DMS 273 treated with DMSO at 0.1 percent for 48 hours (cell line): Measurements from ENCODE around the gene DDAH1.
"Not testable (repeated sequence)": the region's sequence is repeated elsewhere in the genome, so short reads cannot be mapped to it uniquely, and the experiment has no call there.

ENCODE experiments used
- DNase-seq: peaks from one replicate; lab custom pipeline; 2025; lab: John Stamatoyannopoulos, UW

Gene DDAH1

GRCh38 chr1:85465099-85465785, at the start of gene DDAH1:
Gene DDAH1, minus strand, starts transcription at chr1:85465159. Its CDS starts 114 bp downstream, at chr1:85465045.
- peak; percentile 7 for DNase-seq

GRCh38 chr1:85513998-85514397, 49.0 kb upstream of the DDAH1 start:
- DNase-seq: not testable (repeated sequence)

- DNase-seq: no peak
These were observed 39.5 kb upstream of the DDAH1 start for GRCh38 chr1:85504417-85504816.

DNA sequence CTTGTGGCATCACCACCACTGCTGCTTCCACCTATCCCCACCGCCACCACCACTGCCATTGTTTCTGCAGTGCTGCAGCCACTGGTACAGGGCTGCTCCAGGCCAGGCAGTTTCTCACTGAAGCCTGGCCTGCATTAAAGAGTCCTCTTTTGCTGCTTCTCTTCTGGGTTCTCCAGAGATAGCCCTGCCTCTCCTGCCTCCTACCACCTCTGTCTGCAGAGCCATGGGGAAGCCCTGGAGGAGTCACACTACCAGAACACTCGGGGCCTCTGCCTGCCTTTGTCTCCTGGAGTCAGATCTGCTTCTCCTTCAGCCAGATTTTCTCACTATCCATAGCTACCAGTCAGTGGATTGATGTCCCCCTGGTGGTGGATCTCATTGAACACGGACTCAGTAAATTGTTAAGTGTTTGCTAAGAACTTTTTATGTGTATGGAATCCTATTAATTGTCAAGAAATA, 37.7 kb upstream of the DDAH1 start:
- DNase-seq: no peak

- DNase-seq: no peak
These were observed 37.2 kb upstream of the DDAH1 start for GRCh38 chr1:85502171-85502570.

DNA sequence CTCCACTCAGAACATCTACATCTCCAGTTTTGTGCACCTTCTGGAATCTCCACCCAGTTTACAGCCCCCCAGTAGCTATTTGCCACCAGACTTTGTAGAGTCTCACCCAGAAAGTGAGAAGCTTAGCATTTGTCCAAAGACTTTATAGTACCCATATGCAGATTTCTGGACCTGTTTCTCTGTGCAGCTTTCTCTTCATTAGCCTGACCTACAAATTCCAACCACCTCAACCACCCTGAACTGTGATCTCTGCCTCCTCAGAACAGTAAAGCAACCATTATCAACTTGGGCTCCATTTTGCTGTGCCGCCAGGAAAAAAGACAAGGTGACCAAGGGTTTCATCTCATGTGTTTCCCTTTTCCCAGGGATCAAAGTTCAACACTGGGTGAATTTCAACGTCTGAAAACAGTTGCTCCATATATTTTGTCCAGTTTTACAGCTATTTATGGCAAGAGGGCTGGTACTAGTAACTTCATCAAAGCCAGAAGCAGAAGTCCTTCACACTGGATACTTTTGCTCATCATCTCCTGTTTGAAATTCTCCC, 36.5 kb upstream of the DDAH1 start:
- DNase-seq: no peak

DNA sequence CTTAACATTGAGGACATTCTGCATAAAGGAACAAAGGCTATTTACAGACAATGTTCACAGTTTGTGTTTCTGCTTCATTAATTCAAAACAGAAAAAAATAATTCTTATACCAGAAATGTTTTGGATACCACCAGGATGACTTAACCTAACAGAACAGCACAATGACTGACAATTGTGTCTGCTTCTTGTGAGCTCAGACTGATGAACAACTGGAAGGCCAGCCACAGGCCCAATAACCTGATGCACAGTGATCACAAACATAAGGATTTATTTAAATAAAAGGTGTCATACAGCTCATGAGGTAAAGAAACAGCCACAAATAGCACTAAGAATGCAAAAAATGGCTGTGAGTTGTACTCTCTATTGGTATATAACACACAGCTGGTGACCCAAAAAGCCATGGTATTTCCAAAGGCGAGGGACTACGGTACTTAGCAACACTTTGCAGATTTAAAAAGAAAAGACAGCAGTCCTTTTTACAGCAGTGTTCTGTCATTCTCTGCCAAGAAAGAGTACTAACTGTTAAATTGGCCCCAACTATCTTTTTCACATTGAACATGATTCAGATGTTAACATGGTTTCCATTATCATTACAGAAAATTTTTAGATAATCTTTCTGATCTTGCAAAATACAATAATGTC, 32.1 kb upstream of the DDAH1 start:
- DNase-seq: no peak

- peak; percentile 26 for DNase-seq
These were observed 30.6 kb upstream of the DDAH1 start for GRCh38 chr1:85495556-85495955.

GRCh38 chr1:85494904-85495266, 29.9 kb upstream of the DDAH1 start:
- DNase-seq: no peak

DNA sequence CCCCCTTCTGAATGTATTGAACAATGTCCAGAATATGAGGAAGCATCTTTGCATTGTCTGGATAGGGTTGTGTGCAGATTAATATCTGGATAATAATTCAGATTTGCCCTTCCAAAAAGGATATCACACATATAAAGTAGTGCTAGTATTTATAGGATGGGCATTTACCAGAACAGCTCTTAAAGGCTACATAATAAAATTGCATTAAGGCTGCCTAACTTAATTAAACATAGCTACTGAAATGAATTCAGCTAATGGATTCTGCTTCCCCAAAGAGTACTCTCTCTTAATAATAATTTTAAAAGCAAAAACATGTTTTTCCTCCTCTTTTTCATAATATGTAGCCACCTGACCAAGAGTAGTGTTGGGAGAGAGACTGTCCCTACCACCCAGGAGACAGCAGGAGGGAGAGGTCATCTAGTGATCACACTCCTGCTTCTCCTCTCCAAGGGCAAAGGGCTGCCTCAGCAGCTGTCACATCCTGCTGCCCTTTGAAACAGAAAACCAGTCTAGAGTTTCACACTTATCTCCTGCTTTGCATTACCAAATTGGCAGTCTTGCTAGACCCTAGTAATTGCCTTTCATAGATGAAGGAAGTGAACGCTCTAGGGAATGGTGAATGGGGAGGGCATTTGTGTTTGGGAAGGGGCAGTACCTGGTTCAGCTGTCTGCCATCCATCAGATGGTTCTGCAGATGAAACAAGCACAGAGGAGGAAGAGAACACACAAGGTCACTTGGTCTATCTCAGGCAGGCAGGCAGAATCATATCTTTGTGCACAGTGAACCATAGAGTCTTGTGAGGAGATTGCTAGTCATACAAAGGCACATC, 29.3 kb upstream of the DDAH1 start:
- DNase-seq: peak; percentile 52

DNA sequence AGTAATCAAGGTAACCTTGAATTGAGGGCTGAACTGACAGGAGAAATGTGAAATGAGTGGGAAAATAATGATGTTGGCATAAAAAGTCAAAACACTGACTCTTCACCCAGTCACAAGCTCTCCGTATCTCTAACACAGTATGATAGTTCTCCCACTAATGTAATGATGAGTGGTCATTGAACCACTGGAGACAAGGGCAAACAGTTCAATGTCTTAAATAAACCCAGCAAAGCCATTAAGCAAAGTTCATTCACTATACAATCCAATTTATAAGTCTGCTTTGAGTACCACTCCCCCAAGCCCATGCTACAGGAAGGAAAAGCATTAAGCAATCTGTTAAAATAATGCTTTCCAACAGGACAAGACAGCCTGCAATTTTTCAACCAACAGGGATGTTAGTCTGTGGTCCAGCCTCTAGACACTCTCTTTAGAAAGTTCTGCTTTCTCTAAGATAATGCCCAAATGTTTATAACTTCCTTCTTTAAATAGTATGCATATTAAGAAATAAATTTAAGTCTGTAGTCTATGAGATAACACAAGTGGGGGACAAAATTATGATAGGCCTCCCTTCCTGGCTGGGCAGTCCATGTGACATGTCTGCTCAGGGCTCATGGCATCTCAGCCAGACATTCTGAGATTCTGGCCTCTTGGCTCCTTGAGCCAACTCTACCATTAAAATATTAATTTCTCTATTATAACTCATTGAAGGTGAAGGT, 25.5 kb upstream of the DDAH1 start:
- no peak for DNase-seq

DNA sequence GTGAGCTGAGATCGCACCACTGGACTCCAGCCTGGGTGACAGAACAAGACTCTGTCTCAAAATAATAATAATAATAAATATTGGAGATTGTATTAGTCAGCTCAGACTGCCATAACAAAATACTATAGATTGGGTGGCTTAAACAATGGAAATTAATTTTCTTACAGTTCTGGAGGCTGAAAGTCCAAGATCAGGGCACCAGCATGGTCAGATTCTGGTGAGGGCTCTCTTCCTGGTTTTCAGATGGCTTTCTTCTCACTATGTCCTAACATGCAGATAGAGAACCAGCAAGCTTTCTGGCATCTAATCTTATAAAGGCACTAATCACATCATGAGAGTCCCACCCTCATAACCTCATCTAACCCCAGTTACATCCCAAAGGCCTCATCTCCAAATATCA, 23.2 kb upstream of the DDAH1 start:
- DNase-seq: no peak

DNA sequence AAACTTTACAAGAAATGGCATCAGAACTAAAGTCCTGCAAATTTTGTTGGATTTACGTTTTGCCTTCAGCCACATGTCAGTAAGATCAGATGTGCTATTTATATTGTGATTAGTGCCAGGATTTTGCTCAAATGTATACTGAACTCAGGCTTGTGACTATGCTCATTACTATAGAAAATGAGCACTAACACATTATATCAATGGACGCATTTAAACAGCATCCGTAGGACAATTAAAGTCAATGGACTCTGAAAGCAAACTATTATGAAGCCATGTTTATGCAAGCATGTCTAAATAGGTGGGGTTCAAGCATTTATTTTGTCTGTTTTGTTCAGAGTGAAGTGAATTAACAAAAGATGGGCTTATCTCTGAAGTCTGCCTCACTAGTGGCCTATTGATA, 20.6 kb upstream of the DDAH1 start:
- no peak for DNase-seq

- DNase-seq: no peak
These were observed 19.8 kb upstream of the DDAH1 start for GRCh38 chr1:85484716-85485115.

DNA sequence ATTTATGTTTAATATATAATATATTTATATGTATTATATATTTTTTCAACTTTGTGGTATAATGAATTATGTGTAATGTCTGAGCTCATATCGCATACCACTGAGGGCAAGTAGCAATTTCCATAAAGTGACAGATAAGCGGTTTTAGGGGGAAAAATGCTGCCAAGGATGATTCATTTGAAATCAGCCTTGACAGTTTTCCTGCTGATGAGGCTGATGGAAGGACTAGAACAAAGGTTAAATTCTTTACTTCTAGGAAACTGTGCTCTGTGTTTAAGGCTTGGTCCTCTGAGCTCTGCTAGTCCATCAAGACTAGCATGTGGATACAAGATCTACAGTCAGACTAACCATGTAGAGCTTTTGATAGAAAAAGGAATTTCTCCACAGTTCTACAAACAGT, 19.3 kb upstream of the DDAH1 start:
- DNase-seq: no peak

DNA sequence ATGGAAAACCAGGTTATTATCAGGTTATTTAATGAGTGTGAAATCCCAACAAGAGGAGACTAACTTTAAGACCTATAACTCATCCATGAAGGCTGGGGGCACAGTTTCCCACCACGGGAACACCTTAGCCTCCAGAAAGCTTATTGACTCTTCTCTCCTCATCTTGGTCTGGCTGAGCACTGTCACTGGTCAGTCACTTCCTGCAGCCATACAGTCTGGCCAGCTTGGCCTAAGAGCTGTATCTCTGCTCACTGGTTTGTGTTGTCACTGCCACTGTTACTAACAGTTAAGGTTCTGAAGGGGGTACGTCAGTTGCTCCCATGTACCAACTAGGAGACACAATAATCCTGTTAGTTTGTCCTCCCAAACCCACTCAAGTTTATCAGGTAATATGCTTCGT, 16.7 kb upstream of the DDAH1 start:
- no peak for DNase-seq

GRCh38 chr1:85480566-85480965, 15.6 kb upstream of the DDAH1 start:
- DNase-seq: no peak

DNA sequence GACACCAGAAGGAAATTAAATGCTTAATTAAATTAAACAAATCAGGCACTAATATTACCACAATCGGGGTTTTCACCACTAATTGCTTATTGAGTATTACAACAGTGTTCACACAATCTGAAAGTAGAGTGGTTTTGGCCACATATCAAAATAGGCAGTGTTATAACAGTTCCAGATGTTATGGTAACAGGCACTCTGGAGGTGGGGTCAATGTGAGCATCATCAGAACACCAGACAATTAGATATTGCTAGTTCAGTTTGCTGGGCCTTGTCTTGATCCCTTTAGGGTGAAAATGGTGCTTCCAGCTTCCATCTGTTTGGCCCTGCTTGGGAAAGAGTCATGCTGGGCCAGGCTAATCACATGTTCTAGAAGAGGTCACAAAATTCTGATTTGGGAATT, 14.5 kb upstream of the DDAH1 start:
- no peak for DNase-seq

DNA sequence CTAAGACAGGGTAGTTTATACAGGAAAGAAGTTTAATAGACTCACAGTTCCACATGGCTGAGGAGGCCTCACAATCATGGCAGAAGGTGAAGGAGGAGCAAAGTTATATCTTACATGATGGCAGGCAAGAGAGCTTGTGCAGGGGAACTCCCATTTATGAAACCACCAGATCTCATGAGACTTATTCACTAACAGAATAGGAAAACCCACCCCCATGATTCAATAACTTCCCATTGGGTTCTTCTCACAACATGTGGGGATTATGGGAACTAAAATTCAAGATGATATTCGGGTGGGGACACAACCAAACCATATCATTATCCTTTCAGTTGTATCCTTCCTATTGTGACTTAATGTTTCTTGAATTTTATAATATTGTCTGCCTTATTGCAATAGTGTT, 13.4 kb upstream of the DDAH1 start:
- no peak for DNase-seq

GRCh38 chr1:85475055-85475454, 10.1 kb upstream of the DDAH1 start:
- no peak for DNase-seq

GRCh38 chr1:85473390-85473789, 8.4 kb upstream of the DDAH1 start:
- no peak for DNase-seq

- no peak for DNase-seq
These were observed 6.6 kb upstream of the DDAH1 start for GRCh38 chr1:85471558-85471957.
